HG02852 (cell line): ENCODE measurements around the gene IL17REL.
A peak's percentile ranks its signal among the peaks of the same experiment; 100 is the strongest.

Experiments
- ATAC-seq: cut with Tn5 transposase; IDR thresholded peaks from one replicate; pipeline ENCODE4 v1.9.1; 2021; ENCODE audit warnings: mild to moderate bottlenecking, moderate library complexity; ENCODE audit not compliant: unreplicated experiment

IL17REL gene

GRCh38 chr22:49969751-49970527, 42.6 kb downstream of the IL17REL start:
- no peak for ATAC-seq

- ATAC-seq, result no peak
Observed at GRCh38 chr22:49968831-49969661, 43.5 kb downstream of the IL17REL start.

GRCh38 chr22:49968313-49968830, 44.2 kb downstream of the IL17REL start:
- no peak for ATAC-seq

GRCh38 chr22:49967706-49968208, 44.8 kb downstream of the IL17REL start:
- ATAC-seq, result no peak

GRCh38 chr22:49966774-49967705, 45.5 kb downstream of the IL17REL start:
- no peak for ATAC-seq

GRCh38 chr22:49966041-49966773, 46.4 kb downstream of the IL17REL start:
- no peak for ATAC-seq

GRCh38 chr22:49965091-49966040, 47.2 kb downstream of the IL17REL start:
- no peak for ATAC-seq

- ATAC-seq, result no peak
Observed at GRCh38 chr22:49964136-49965090, 48.2 kb downstream of the IL17REL start.

GRCh38 chr22:49963647-49964026, 48.9 kb downstream of the IL17REL start:
- no peak for ATAC-seq

- ATAC-seq, result no peak
Observed at GRCh38 chr22:49962751-49963646, 49.6 kb downstream of the IL17REL start.

- ATAC-seq, result no peak
Observed at GRCh38 chr22:49962012-49962750, 50.4 kb downstream of the IL17REL start.

- no peak for ATAC-seq
Observed at GRCh38 chr22:49961601-49962011, 51.0 kb downstream of the IL17REL start.

GRCh38 chr22:49961005-49961600, 51.5 kb downstream of the IL17REL start:
- ATAC-seq, result peak; percentile 1

GRCh38 chr22:49960159-49961004, 52.2 kb downstream of the IL17REL start, which contains the start of gene PIM3:
Gene PIM3 (plus strand): TSS chr22:49960772. CDS start chr22:49960948, 176 bp downstream.
- peak; percentile 60 for ATAC-seq

GRCh38 chr22:49959782-49960158, 52.8 kb downstream of the IL17REL start:
- peak; percentile 13 for ATAC-seq
